NCI-H1105 treated with DMSO at 0.1 percent for 48 hours (cell line): ENCODE data around the gene DPP6.
"Not testable (repeated sequence)": the region's sequence is repeated elsewhere in the genome, so short reads cannot be mapped to it uniquely, and the experiment has no call there.

ENCODE experiments used
- DNase-seq: peaks from one replicate; lab custom pipeline; 2025; lab: John Stamatoyannopoulos, UW

The DPP6 gene

GRCh38 chr7:154656618-154657017, 604.4 kb downstream of the DPP6 start:
- DNase-seq: no peak

- DNase-seq: no peak
Measured at GRCh38 chr7:154666768-154667167, 614.6 kb downstream of the DPP6 start.

GRCh38 chr7:154672659-154673415, 620.6 kb downstream of the DPP6 start:
- no peak for DNase-seq

- no peak for DNase-seq
Measured at GRCh38 chr7:154674191-154674590, 622.0 kb downstream of the DPP6 start.

GRCh38 chr7:154675560-154675959, 623.4 kb downstream of the DPP6 start:
- DNase-seq: no peak

- not testable (repeated sequence) for DNase-seq
Measured at GRCh38 chr7:154676033-154676421, 623.8 kb downstream of the DPP6 start.

GRCh38 chr7:154676422-154677073, 624.4 kb downstream of the DPP6 start:
- DNase-seq: no peak

GRCh38 chr7:154677454-154677853, 625.3 kb downstream of the DPP6 start:
- DNase-seq: no peak

- DNase-seq: not testable (repeated sequence)
Measured at GRCh38 chr7:154678001-154678550, 625.9 kb downstream of the DPP6 start.

- no peak for DNase-seq
Measured at GRCh38 chr7:154679379-154680053, 627.3 kb downstream of the DPP6 start.

GRCh38 chr7:154680894-154681659, 628.9 kb downstream of the DPP6 start:
- no peak for DNase-seq

- DNase-seq: no peak
Measured at GRCh38 chr7:154682003-154682402, 629.8 kb downstream of the DPP6 start.

GRCh38 chr7:154684666-154685563, 632.7 kb downstream of the DPP6 start:
- peak; percentile 27 for DNase-seq

- no peak for DNase-seq
Measured at GRCh38 chr7:154685564-154685901, 633.3 kb downstream of the DPP6 start.

- DNase-seq: no peak
Measured at GRCh38 chr7:154686305-154686704, 634.1 kb downstream of the DPP6 start.

- no peak for DNase-seq
Measured at GRCh38 chr7:154688952-154689351, 636.8 kb downstream of the DPP6 start.

- DNase-seq: no peak
Measured at GRCh38 chr7:154690411-154690810, 638.2 kb downstream of the DPP6 start.

GRCh38 chr7:154693661-154694060, 641.5 kb downstream of the DPP6 start:
- DNase-seq: no peak

GRCh38 chr7:154695836-154696235, 643.6 kb downstream of the DPP6 start:
- DNase-seq: no peak

GRCh38 chr7:154696556-154696955, 644.4 kb downstream of the DPP6 start:
- no peak for DNase-seq

- DNase-seq: no peak
Measured at GRCh38 chr7:154698726-154699291, 646.6 kb downstream of the DPP6 start.
